ENCODE data around the gene PPT2. TPM values are rescaled to one million over a fixed set of nuclear protein-coding genes. Genes with fewer than 3 reads are reported as not detected.

PPT2 gene
- total RNA-seq, 4 donors from 2014 or later, result 19.0 to 35.1 (median 28.9) TPM

- no peaks in the 10 kb centered on the region for H3K36me3 ChIP-seq
- no peaks in the 10 kb centered on the region for H3K27me3 ChIP-seq
- TF ChIP-seq POLR2A (IDR thresholded peaks at IDR 0.05), result peak; percentile 31 to 62
- TF ChIP-seq CTCF (IDR thresholded peaks at IDR 0.05), result no peak
- peak within 1 kb of the TSS; percentile 93 to 94 for H3K27ac ChIP-seq
- H3K9me3 ChIP-seq, result no peaks in the 10 kb centered on the region
- peaks cover 7 to 37% of the 10 kb centered on the region in 2 donors for H3K4me1 ChIP-seq
- DNase-seq, result peak; percentile 74 to 80
- intact Hi-C loops (cut with DNase I; ENCODE audit: low total_unique reads), result no loop called here
- H3K4me3 ChIP-seq, result peak within 1 kb of the TSS; percentile 50 to 57
Observed at GRCh38 chr6:32109114-32109764, 44.7 kb upstream of the PPT2 start, which contains the start of gene TNXB. Gene TNXB, minus strand, starts transcription at chr6:32109338. Its CDS starts 11,140 bp downstream, at chr6:32098198.

- TF ChIP-seq POLR2A (IDR thresholded peaks at IDR 0.05) (no peak), CTCF (IDR thresholded peaks at IDR 0.05) (no peak)
- Histone ChIP-seq H3K9me3 (no peaks in the 10 kb centered on the region), H3K36me3 (no peaks in the 10 kb centered on the region), H3K27me3 (no peaks in the 10 kb centered on the region), H3K4me1 (peaks cover 11 to 42% of the 10 kb centered on the region in 2 donors), H3K4me3 (peak overlapping the region; percentile 50 to 57), H3K27ac (peak overlapping the region; percentile 93 to 94)
- intact Hi-C loops (cut with DNase I; ENCODE audit: low total_unique reads), result no loop called here
- no peak for DNase-seq
Observed at GRCh38 chr6:32109765-32110160, 44.2 kb upstream of the PPT2 start.

- Histone ChIP-seq H3K36me3 (no peaks in the 10 kb centered on the region), H3K27me3 (no peaks in the 10 kb centered on the region), H3K9me3 (no peaks in the 10 kb centered on the region), H3K27ac (peak overlapping the region; percentile 93 to 94), H3K4me1 (peaks cover 11 to 49% of the 10 kb centered on the region in 2 donors), H3K4me3 (no peak overlapping the region)
- intact Hi-C loops (cut with DNase I; ENCODE audit: low total_unique reads), result no loop called here
- DNase-seq, result peak in 1 of 2 donors; percentile 55
- no peak for TF ChIP-seq POLR2A (IDR thresholded peaks at IDR 0.05)
- no peak for TF ChIP-seq CTCF (IDR thresholded peaks at IDR 0.05)
Observed at GRCh38 chr6:32110632-32111031, 43.3 kb upstream of the PPT2 start.

GRCh38 chr6:32111424-32112066 lies 42.4 kb upstream of the PPT2 start:
- H3K27ac ChIP-seq, result peak overlapping the region; percentile 93 to 94
- no peaks in the 10 kb centered on the region for H3K27me3 ChIP-seq
- no peaks in the 10 kb centered on the region for H3K36me3 ChIP-seq
- TF ChIP-seq CTCF (IDR thresholded peaks at IDR 0.05) (no peak), POLR2A (IDR thresholded peaks at IDR 0.05) (no peak)
- H3K4me3 ChIP-seq, result no peak overlapping the region
- peaks cover 11 to 49% of the 10 kb centered on the region in 2 donors for H3K4me1 ChIP-seq
- DNase-seq, result peak; percentile 74 to 80
- no peaks in the 10 kb centered on the region for H3K9me3 ChIP-seq
- intact Hi-C loops (cut with DNase I; ENCODE audit: low total_unique reads), result no loop called here

GRCh38 chr6:32112431-32112980 lies 41.4 kb upstream of the PPT2 start:
- no peaks in the 10 kb centered on the region for H3K27me3 ChIP-seq
- peak; percentile 73 to 78 for DNase-seq
- intact Hi-C loops (cut with DNase I; ENCODE audit: low total_unique reads), result no loop called here
- no peaks in the 10 kb centered on the region for H3K36me3 ChIP-seq
- TF ChIP-seq CTCF (IDR thresholded peaks at IDR 0.05) (peak in 1 of 4 experiments; percentile 5), POLR2A (IDR thresholded peaks at IDR 0.05) (no peak)
- H3K27ac ChIP-seq, result peak overlapping the region; percentile 93 to 94
- H3K4me1 ChIP-seq, result peaks cover 11 to 44% of the 10 kb centered on the region in 2 donors
- H3K4me3 ChIP-seq, result no peak overlapping the region
- no peaks in the 10 kb centered on the region for H3K9me3 ChIP-seq

All from uterus (tissue), 4 donors.